ENCODE data around the gene SPARC.
"Not testable (repeated sequence)": the region's sequence is repeated elsewhere in the genome, so short reads cannot be mapped to it uniquely, and the experiment has no call there.

SPARC gene

GRCh38 chr5:151685749-151686673 lies 704 bp downstream of the SPARC start:
- peak; percentile 51 for DNase-seq (ENCODE audit: low read depth)
- peaks cover 23% of the 10 kb centered on the region for H3K36me3 ChIP-seq (ENCODE audit: control insufficient read depth, insufficient read depth, low read length, severe bottlenecking)

GRCh38 chr5:151684690-151685361 lies 1.9 kb downstream of the SPARC start:
- Histone ChIP-seq H3K36me3 (ENCODE audit: control insufficient read depth, insufficient read depth, low read length, severe bottlenecking) (peaks cover 32% of the 10 kb centered on the region), H3K9ac (ENCODE audit: low read length) (peak overlapping the region; percentile 99), H3K9me3 (ENCODE audit: control insufficient read depth, low read length) (no peaks in the 10 kb centered on the region), H3K4me1 (ENCODE audit: control insufficient read depth, insufficient read depth, low read length) (peaks cover 51% of the 10 kb centered on the region), H3K4me3 (ENCODE audit: low read length) (peak overlapping the region; percentile 90), H3K27me3 (replicated peaks; ENCODE audit: control insufficient read depth, insufficient read depth, low read length) (no peaks in the 10 kb centered on the region)
- peak; percentile 97 for DNase-seq (ENCODE audit: low read depth)

More at GRCh38 chr5:151685749-151686673, 704 bp downstream of the SPARC start:
- Histone ChIP-seq H3K27me3 (replicated peaks; ENCODE audit: control insufficient read depth, insufficient read depth, low read length) (no peaks in the 10 kb centered on the region), H3K9me3 (ENCODE audit: control insufficient read depth, low read length) (no peaks in the 10 kb centered on the region), H3K4me1 (ENCODE audit: control insufficient read depth, insufficient read depth, low read length) (peaks cover 40% of the 10 kb centered on the region), H3K9ac (ENCODE audit: low read length) (peak overlapping the region; percentile 99), H3K4me3 (ENCODE audit: low read length) (peak overlapping the region; percentile 90)

GRCh38 chr5:151683986-151684588 lies 2.6 kb downstream of the SPARC start:
- peaks cover 37% of the 10 kb centered on the region for H3K36me3 ChIP-seq (ENCODE audit: control insufficient read depth, insufficient read depth, low read length, severe bottlenecking)
- peaks cover 59% of the 10 kb centered on the region for H3K4me1 ChIP-seq (ENCODE audit: control insufficient read depth, insufficient read depth, low read length)
- no peaks in the 10 kb centered on the region for H3K9me3 ChIP-seq (ENCODE audit: control insufficient read depth, low read length)
- H3K4me3 ChIP-seq (ENCODE audit: low read length) = peak overlapping the region; percentile 90
- H3K27me3 ChIP-seq (replicated peaks; ENCODE audit: control insufficient read depth, insufficient read depth, low read length) = no peaks in the 10 kb centered on the region
- H3K9ac ChIP-seq (ENCODE audit: low read length) = peak overlapping the region; percentile 99
- DNase-seq (ENCODE audit: low read depth) = peak; percentile 54

- peak overlapping the region; percentile 99 for H3K9ac ChIP-seq (ENCODE audit: low read length)
- H3K4me3 ChIP-seq (ENCODE audit: low read length) = peak overlapping the region; percentile 90
- no peak for DNase-seq (ENCODE audit: low read depth)
- H3K27me3 ChIP-seq (replicated peaks; ENCODE audit: control insufficient read depth, insufficient read depth, low read length) = no peaks in the 10 kb centered on the region
- H3K9me3 ChIP-seq (ENCODE audit: control insufficient read depth, low read length) = no peaks in the 10 kb centered on the region
- peaks cover 65% of the 10 kb centered on the region for H3K4me1 ChIP-seq (ENCODE audit: control insufficient read depth, insufficient read depth, low read length)
- H3K36me3 ChIP-seq (ENCODE audit: control insufficient read depth, insufficient read depth, low read length, severe bottlenecking) = peaks cover 37% of the 10 kb centered on the region
Observed at GRCh38 chr5:151683444-151683843, 3.3 kb downstream of the SPARC start.

- Histone ChIP-seq H3K4me3 (ENCODE audit: low read length) (peak overlapping the region; percentile 90), H3K27me3 (replicated peaks; ENCODE audit: control insufficient read depth, insufficient read depth, low read length) (no peaks in the 10 kb centered on the region), H3K36me3 (ENCODE audit: control insufficient read depth, insufficient read depth, low read length, severe bottlenecking) (peaks cover 40% of the 10 kb centered on the region), H3K9ac (ENCODE audit: low read length) (peak overlapping the region; percentile 99), H3K4me1 (ENCODE audit: control insufficient read depth, insufficient read depth, low read length) (peaks cover 66% of the 10 kb centered on the region), H3K9me3 (ENCODE audit: control insufficient read depth, low read length) (no peaks in the 10 kb centered on the region)
- DNase-seq (ENCODE audit: low read depth) = peak; percentile 51
Observed at GRCh38 chr5:151682751-151683331, 3.9 kb downstream of the SPARC start.

- Histone ChIP-seq H3K36me3 (ENCODE audit: control insufficient read depth, insufficient read depth, low read length, severe bottlenecking) (peaks cover 46% of the 10 kb centered on the region), H3K4me1 (ENCODE audit: control insufficient read depth, insufficient read depth, low read length) (peaks cover 66% of the 10 kb centered on the region), H3K4me3 (ENCODE audit: low read length) (peak overlapping the region; percentile 90), H3K9ac (ENCODE audit: low read length) (peak overlapping the region; percentile 99), H3K27me3 (replicated peaks; ENCODE audit: control insufficient read depth, insufficient read depth, low read length) (no peaks in the 10 kb centered on the region), H3K9me3 (ENCODE audit: control insufficient read depth, low read length) (no peaks in the 10 kb centered on the region)
- peak; percentile 59 for DNase-seq (ENCODE audit: low read depth)
Observed at GRCh38 chr5:151682240-151682639, 4.5 kb downstream of the SPARC start.

GRCh38 chr5:151680944-151681427 lies 5.7 kb downstream of the SPARC start:
- H3K36me3 ChIP-seq (ENCODE audit: control insufficient read depth, insufficient read depth, low read length, severe bottlenecking) = peaks cover 58% of the 10 kb centered on the region
- no peaks in the 10 kb centered on the region for H3K9me3 ChIP-seq (ENCODE audit: control insufficient read depth, low read length)
- peak overlapping the region; percentile 99 for H3K9ac ChIP-seq (ENCODE audit: low read length)
- no peak for DNase-seq (ENCODE audit: low read depth)
- no peaks in the 10 kb centered on the region for H3K27me3 ChIP-seq (replicated peaks; ENCODE audit: control insufficient read depth, insufficient read depth, low read length)
- H3K4me1 ChIP-seq (ENCODE audit: control insufficient read depth, insufficient read depth, low read length) = peaks cover 78% of the 10 kb centered on the region
- H3K4me3 ChIP-seq (ENCODE audit: low read length) = peak overlapping the region; percentile 90

GRCh38 chr5:151680156-151680505 lies 6.6 kb downstream of the SPARC start:
- peak overlapping the region; percentile 90 for H3K4me3 ChIP-seq (ENCODE audit: low read length)
- peaks cover 67% of the 10 kb centered on the region for H3K36me3 ChIP-seq (ENCODE audit: control insufficient read depth, insufficient read depth, low read length, severe bottlenecking)
- H3K9ac ChIP-seq (ENCODE audit: low read length) = peak overlapping the region; percentile 99
- not testable (repeated sequence) for H3K27me3 ChIP-seq (replicated peaks; ENCODE audit: control insufficient read depth, insufficient read depth, low read length); DNase-seq (ENCODE audit: low read depth); H3K9me3 ChIP-seq (ENCODE audit: control insufficient read depth, low read length)
- H3K4me1 ChIP-seq (ENCODE audit: control insufficient read depth, insufficient read depth, low read length) = peaks cover 87% of the 10 kb centered on the region

GRCh38 chr5:151679421-151680155 lies 7.1 kb downstream of the SPARC start:
- H3K9ac ChIP-seq (ENCODE audit: low read length) = peak overlapping the region; percentile 99
- no peaks in the 10 kb centered on the region for H3K27me3 ChIP-seq (replicated peaks; ENCODE audit: control insufficient read depth, insufficient read depth, low read length)
- H3K4me1 ChIP-seq (ENCODE audit: control insufficient read depth, insufficient read depth, low read length) = peaks cover 92% of the 10 kb centered on the region
- H3K9me3 ChIP-seq (ENCODE audit: control insufficient read depth, low read length) = no peaks in the 10 kb centered on the region
- peak overlapping the region; percentile 90 for H3K4me3 ChIP-seq (ENCODE audit: low read length)
- DNase-seq (ENCODE audit: low read depth) = no peak
- peaks cover 72% of the 10 kb centered on the region for H3K36me3 ChIP-seq (ENCODE audit: control insufficient read depth, insufficient read depth, low read length, severe bottlenecking)

GRCh38 chr5:151678713-151679112 lies 8.0 kb downstream of the SPARC start:
- Histone ChIP-seq H3K27me3 (replicated peaks; ENCODE audit: control insufficient read depth, insufficient read depth, low read length) (no peaks in the 10 kb centered on the region), H3K9me3 (ENCODE audit: control insufficient read depth, low read length) (no peaks in the 10 kb centered on the region), H3K4me1 (ENCODE audit: control insufficient read depth, insufficient read depth, low read length) (peaks cover 97% of the 10 kb centered on the region), H3K36me3 (ENCODE audit: control insufficient read depth, insufficient read depth, low read length, severe bottlenecking) (peaks cover 78% of the 10 kb centered on the region), H3K4me3 (ENCODE audit: low read length) (peak overlapping the region; percentile 90), H3K9ac (ENCODE audit: low read length) (peak overlapping the region; percentile 99)
- no peak for DNase-seq (ENCODE audit: low read depth)

Measured in adipocyte (in vitro differentiated cells).